Germinal center (tissue), 1 donor: ENCODE data around the gene HOXD9.

Experiments
- DNase-seq: peaks from one replicate; pipeline ENCODE4 v3.0.0; 2012; ENCODE audit warnings: mixed read lengths, low spot score

HOXD9 gene

GRCh38 chr2:176155356-176156044 lies 33.0 kb downstream of the HOXD9 start:
- no peak for DNase-seq

GRCh38 chr2:176156301-176156806 lies 33.8 kb downstream of the HOXD9 start:
- no peak for DNase-seq

- no peak for DNase-seq
Measured at GRCh38 chr2:176156807-176157498, 34.4 kb downstream of the HOXD9 start, which contains the start of gene HOXD3. TSS of gene HOXD3 (plus strand) at chr2:176157307. CDS start at chr2:176169115, 11,808 bp downstream.

GRCh38 chr2:176157499-176158185 lies 35.1 kb downstream of the HOXD9 start:
- no peak for DNase-seq

GRCh38 chr2:176158186-176158591 lies 35.7 kb downstream of the HOXD9 start:
- no peak for DNase-seq

GRCh38 chr2:176158855-176159662 lies 36.5 kb downstream of the HOXD9 start:
- DNase-seq = no peak

- no peak for DNase-seq
Measured at GRCh38 chr2:176159663-176160250, 37.2 kb downstream of the HOXD9 start.

GRCh38 chr2:176160251-176160985 lies 37.9 kb downstream of the HOXD9 start:
- no peak for DNase-seq

GRCh38 chr2:176160986-176161824 lies 38.7 kb downstream of the HOXD9 start:
- no peak for DNase-seq

GRCh38 chr2:176161825-176162626 lies 39.5 kb downstream of the HOXD9 start:
- DNase-seq = no peak

- DNase-seq = no peak
Measured at GRCh38 chr2:176162911-176163671, 40.6 kb downstream of the HOXD9 start.

- DNase-seq = no peak
Measured at GRCh38 chr2:176163672-176164056, 41.1 kb downstream of the HOXD9 start.

- DNase-seq = no peak
Measured at GRCh38 chr2:176164201-176164600, 41.7 kb downstream of the HOXD9 start.

GRCh38 chr2:176164611-176165369 lies 42.3 kb downstream of the HOXD9 start:
- no peak for DNase-seq

- no peak for DNase-seq
Measured at GRCh38 chr2:176165370-176166050, 43.0 kb downstream of the HOXD9 start.

- DNase-seq = no peak
Measured at GRCh38 chr2:176166272-176166671, 43.8 kb downstream of the HOXD9 start.

- DNase-seq = no peak
Measured at GRCh38 chr2:176167398-176167797, 44.9 kb downstream of the HOXD9 start.
